GM10266 (cell line): ENCODE results near the gene MCF2L2.

ENCODE experiments used
- DNase-seq: peaks from one replicate; pipeline ENCODE4 v3.0.0; 2012; ENCODE audit errors: extremely low spot score
- TF ChIP-seq, protein P1 (sequence below): IDR thresholded peaks from 2 replicates; pipeline ENCODE4 v1.5.1; 2012; ENCODE audit warnings: mild to moderate bottlenecking, low read depth; ENCODE audit not compliant: control insufficient read depth, insufficient read depth; ENCODE audit errors: missing control alignments

The MCF2L2 gene

DNA sequence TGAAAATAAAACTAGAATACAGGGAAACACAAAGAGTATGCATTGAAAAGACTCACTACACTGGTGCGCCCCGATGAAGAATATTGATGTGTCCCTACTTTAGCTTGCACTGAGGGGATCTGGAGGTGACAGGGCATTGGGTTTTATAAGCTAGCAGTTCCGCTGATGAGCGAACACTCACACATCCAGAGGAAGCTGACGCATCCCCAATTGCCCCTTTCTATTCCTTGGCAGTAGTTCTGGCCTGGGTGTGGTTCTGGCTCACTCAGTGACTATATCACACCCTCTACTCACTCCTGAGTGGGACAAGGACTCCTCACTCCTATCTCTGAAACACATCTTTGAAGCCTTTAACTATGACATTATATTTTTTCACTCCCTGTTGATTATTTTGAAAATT, 104.3 kb downstream of the MCF2L2 start:
- DNase-seq: no peak
- TF ChIP-seq, protein P1, sequence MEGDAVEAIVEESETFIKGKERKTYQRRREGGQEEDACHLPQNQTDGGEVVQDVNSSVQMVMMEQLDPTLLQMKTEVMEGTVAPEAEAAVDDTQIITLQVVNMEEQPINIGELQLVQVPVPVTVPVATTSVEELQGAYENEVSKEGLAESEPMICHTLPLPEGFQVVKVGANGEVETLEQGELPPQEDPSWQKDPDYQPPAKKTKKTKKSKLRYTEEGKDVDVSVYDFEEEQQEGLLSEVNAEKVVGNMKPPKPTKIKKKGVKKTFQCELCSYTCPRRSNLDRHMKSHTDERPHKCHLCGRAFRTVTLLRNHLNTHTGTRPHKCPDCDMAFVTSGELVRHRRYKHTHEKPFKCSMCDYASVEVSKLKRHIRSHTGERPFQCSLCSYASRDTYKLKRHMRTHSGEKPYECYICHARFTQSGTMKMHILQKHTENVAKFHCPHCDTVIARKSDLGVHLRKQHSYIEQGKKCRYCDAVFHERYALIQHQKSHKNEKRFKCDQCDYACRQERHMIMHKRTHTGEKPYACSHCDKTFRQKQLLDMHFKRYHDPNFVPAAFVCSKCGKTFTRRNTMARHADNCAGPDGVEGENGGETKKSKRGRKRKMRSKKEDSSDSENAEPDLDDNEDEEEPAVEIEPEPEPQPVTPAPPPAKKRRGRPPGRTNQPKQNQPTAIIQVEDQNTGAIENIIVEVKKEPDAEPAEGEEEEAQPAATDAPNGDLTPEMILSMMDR: no peak

DNA sequence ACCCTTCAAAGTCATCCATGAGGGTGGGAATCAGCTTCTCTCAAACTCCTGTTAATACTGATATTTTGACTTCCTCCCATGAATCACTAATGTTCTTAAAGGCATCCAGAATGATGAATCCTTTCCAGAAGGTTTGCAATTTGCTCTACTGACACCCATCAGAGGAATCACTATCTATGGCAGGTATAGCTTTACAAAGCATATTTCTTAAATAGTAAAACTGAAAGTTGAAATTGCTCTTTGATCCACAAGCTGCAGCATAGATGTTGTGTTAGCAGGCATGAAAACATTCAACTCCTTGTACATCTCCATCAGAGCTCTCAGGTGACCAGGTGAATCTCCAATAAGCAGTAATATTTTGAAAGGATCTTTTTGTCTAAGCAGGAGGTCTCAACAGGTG, 109.0 kb downstream of the MCF2L2 start:
- TF ChIP-seq, protein P1: no peak
- DNase-seq: no peak

DNA sequence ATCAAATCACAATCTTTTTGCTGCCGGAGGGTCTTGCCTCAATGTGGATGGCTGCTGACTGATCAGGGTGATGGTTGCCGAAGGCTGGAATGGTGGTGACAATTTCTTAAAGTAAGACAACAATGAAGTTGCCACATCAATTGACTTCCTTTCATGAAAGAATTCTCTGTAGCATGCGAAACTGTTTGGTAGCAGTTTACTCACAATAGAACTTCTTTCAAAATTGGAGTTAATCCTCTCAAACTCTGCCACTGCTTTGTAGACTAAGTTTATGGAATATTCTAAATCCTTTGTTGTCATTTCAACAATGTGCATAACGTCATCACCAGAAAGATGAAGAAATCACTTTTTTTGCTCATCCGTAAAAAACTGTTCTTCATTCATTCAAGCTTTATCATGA, 109.5 kb downstream of the MCF2L2 start:
- TF ChIP-seq, protein P1: no peak
- DNase-seq: no peak

DNA sequence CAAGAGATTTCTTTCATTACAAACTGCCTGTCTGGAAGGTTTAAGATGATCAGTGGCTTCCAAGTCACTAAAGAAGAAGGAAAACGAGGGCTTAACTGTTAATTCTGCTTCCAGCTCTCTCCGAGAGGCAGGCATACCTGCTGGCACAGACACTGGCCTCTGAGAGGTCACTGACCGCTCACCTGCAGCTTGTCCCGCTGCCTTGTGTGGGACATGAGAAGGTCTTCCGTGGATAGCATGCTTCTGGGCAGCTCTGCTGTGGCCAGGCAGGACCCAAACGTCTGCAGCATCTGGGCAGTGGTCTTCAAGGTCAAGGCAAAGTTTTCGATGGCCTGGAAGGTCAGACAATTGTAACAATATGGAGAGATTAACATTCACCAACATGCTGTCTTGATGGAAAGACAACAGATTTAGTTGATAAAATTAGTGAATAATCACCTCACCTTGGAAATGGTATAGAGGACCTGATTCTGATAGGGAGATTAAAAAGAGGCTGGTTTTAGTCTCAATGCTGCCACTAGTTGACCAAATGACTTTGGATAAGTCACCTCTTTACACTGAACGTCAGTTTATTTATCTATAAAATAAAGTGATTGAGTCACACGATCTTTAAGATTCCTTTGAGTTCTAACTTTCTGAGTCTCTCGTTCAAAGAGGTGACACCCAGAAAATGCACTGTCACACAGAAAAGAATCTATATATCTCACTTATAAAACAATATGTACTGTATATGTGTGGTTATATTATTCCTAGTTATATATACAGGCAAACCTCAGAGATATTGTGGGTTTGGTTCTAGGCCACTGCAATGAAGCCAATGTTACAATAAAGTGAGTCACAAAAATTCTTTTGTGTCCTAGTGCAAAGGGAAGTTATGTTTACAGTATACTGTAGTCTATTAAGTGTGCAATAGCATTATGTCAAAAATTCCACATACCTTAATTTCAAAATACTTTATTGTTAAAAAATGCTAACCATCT, 110.2 kb downstream of the MCF2L2 start:
- no peak for DNase-seq
- TF ChIP-seq, protein P1: no peak

DNA sequence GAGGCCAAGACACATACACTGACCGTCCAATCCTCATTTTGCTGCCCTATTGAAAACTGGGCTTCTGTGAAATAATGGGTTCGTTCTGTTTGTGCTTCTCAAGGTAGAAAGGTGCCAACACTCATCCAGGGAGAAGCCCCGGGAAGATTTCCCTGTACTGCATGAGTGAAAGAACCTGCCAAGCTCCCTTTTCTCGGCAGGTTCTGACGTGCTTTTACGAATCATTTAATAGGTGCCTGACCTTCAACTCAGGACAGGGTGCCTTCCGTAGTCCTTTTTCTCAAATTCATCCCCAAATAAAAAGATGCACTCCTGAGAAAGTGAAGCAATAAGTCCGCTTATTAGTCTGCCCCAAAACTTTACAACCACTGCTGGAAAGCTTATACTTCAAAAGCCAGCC, 111.1 kb downstream of the MCF2L2 start:
- DNase-seq: no peak
- TF ChIP-seq, protein P1: no peak

DNA sequence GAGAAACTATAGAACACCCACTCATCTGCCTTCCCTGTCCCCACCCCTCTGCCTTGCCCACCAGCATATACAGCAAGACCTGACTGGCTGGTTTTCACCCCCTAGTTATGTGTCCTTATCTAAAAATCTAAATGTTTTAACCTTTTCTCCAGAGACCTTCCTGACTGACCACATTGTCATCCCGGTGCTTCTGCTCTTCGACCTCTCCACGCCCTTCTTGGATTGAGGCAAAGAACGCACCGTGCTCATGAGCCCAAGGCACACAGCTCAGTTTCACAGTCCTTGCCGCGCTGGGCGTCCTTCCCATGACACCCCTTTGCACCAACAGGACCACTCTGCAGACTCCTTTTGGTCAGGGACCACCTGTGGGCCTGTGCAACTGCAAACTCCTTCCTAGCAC, 112.7 kb downstream of the MCF2L2 start:
- no peak for DNase-seq
- TF ChIP-seq, protein P1: no peak

DNA sequence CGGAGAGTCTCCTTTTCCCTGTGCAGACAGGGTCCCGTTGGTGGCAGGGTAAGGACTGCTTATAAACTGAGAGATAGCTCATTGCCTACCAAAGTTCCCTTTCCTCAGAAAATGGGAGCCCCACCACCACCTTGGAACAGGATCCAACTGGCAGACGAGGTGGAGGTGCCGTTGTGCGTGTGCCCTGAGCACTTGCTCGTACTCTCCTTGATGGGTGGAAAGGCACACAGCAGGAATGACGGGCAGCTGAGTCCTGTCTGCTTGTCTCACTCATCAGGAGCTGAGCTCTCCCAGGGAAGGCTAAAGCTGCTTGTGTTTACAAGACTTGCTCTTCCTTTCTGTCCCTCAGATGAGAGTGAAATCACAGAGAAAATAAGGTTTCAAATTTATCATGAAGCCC, 114.7 kb downstream of the MCF2L2 start:
- no peak for DNase-seq
- TF ChIP-seq, protein P1: no peak
